Epithelial cell of proximal tubule (primary cell): ENCODE measurements around the gene PCNX2. TPM values are rescaled to one million over a fixed set of nuclear protein-coding genes. Genes with fewer than 3 reads are reported as not detected.

Experiments
- DNase-seq: peaks from one replicate; pipeline ENCODE4 v3.0.0-alpha.2; 2011; ENCODE audit warnings: low read depth
- H3K4me3 ChIP-seq: 2 replicates; pipeline ENCODE4 v1.5.1; 2011; ENCODE audit warnings: low read depth, mild to moderate bottlenecking, low read length
- CTCF ChIP-seq: conservative IDR thresholded peaks from 2 replicates; pipeline ENCODE4 v1.5.1; 2012; ENCODE audit warnings: low read depth, mild to moderate bottlenecking, low read length
- total RNA-seq: library from RNA; depleted of rRNA; stranded (reverse); fragments of >200 nt; gene quantifications from 2 replicates; pipeline ENCODE4 v1.2.3, GENCODE V29; 2015

Gene PCNX2
- total RNA-seq, 1 donor from 2014 or later: 11.4 TPM

GRCh38 chr1:233060461-233060994, 235.0 kb downstream of the PCNX2 start:
- no peak overlapping the region for H3K4me3 ChIP-seq
- TF ChIP-seq CTCF: no peak
- DNase-seq: no peak

GRCh38 chr1:233057836-233058235, 237.7 kb downstream of the PCNX2 start:
- no peak overlapping the region for H3K4me3 ChIP-seq
- no peak for TF ChIP-seq CTCF
- no peak for DNase-seq

GRCh38 chr1:233055879-233056641, 239.5 kb downstream of the PCNX2 start:
- no peak overlapping the region for H3K4me3 ChIP-seq
- TF ChIP-seq CTCF: no peak
- DNase-seq: no peak

GRCh38 chr1:233045588-233045987, 249.9 kb downstream of the PCNX2 start:
- DNase-seq: no peak
- no peak for TF ChIP-seq CTCF
- no peak overlapping the region for H3K4me3 ChIP-seq

GRCh38 chr1:233042834-233043233, 252.7 kb downstream of the PCNX2 start:
- no peak for TF ChIP-seq CTCF
- no peak for DNase-seq
- no peak overlapping the region for H3K4me3 ChIP-seq

GRCh38 chr1:233040494-233040893, 255.0 kb downstream of the PCNX2 start:
- H3K4me3 ChIP-seq: no peak overlapping the region
- no peak for DNase-seq
- no peak for TF ChIP-seq CTCF

GRCh38 chr1:233038581-233038980, 256.9 kb downstream of the PCNX2 start:
- no peak overlapping the region for H3K4me3 ChIP-seq
- no peak for DNase-seq
- no peak for TF ChIP-seq CTCF
